GM12891 (cell line): ENCODE measurements around the gene TSPAN16. TPM values are rescaled to one million over a fixed set of nuclear protein-coding genes. Genes with fewer than 3 reads are reported as not detected.

Experiments used
- DNase-seq: peaks from one replicate; pipeline ENCODE4 v3.0.0; 2011; ENCODE audit warnings: low spot score; ENCODE audit not compliant: insufficient read length
- FAIRE-seq: peaks from 2 replicates; lab custom pipeline; 2011; peaks lifted over from hg19 to GRCh38; lab: Jason Lieb, UNC
- PAX5 ChIP-seq: IDR thresholded peaks from 2 replicates; pipeline ENCODE4 v1.6.1; 2011; ENCODE audit warnings: low read length, moderate library complexity, mild to moderate bottlenecking; ENCODE audit not compliant: insufficient read depth, severe bottlenecking
- POLR2A ChIP-seq: IDR thresholded peaks from 2 replicates; pipeline ENCODE4 v1.6.1; 2011; ENCODE audit warnings: low read depth, low read length, control low read depth
- POLR2AphosphoS5 ChIP-seq: IDR thresholded peaks from 2 replicates; pipeline ENCODE4 v1.6.1; 2011; ENCODE audit warnings: low read depth, low read length, control low read depth
- POU2F2 ChIP-seq: IDR thresholded peaks from 2 replicates; pipeline ENCODE4 v1.6.1; 2011; ENCODE audit warnings: low read depth, mild to moderate bottlenecking, control low read depth, low read length, moderate library complexity
- SPI1 ChIP-seq: IDR thresholded peaks from 2 replicates; pipeline ENCODE4 v1.6.1; 2011; ENCODE audit warnings: low read depth, low read length, control low read depth
- TAF1 ChIP-seq: IDR thresholded peaks from 2 replicates; pipeline ENCODE4 v1.6.1; 2011; ENCODE audit warnings: low read depth, low read length, control low read depth
- polyA plus RNA-seq: library from polyadenylated mRNA; unstranded; fragments of >200 nt; gene quantifications from one replicate; pipeline ENCODE4 v1.2.1, GENCODE V29; 2012; ENCODE audit warnings: low read depth, missing spikeins, inconsistent platforms; ENCODE audit not compliant: missing spikeins

The TSPAN16 gene
- polyA plus RNA-seq: not detected

GRCh38 chr19:11295665-11296245 lies at the start of gene TSPAN16:
Gene TSPAN16 (plus strand): TSS chr19:11296160. CDS start chr19:11296298, 138 bp downstream.
- TF ChIP-seq SPI1: no peak
- FAIRE-seq (no peak), DNase-seq (no peak)

GRCh38 chr19:11246941-11247340 lies 49.0 kb upstream of the TSPAN16 start:
- no peak for DNase-seq
- FAIRE-seq: no peak
- TF ChIP-seq POLR2A (no peak), POU2F2 (no peak), POLR2AphosphoS5 (no peak), SPI1 (no peak), PAX5 (no peak), TAF1 (no peak)

- no peak for DNase-seq
- no peak for FAIRE-seq
- TF ChIP-seq POU2F2: no peak
Observed at GRCh38 chr19:11247391-11247790, 48.6 kb upstream of the TSPAN16 start.

GRCh38 chr19:11247934-11248333 lies 48.0 kb upstream of the TSPAN16 start:
- TF ChIP-seq SPI1 (no peak), TAF1 (no peak), POLR2AphosphoS5 (no peak), PAX5 (no peak), POU2F2 (no peak), POLR2A (no peak)
- DNase-seq (no peak), FAIRE-seq (no peak)

GRCh38 chr19:11248852-11249251 lies 47.1 kb upstream of the TSPAN16 start:
- TF ChIP-seq TAF1: no peak
- no peak for TF ChIP-seq POLR2AphosphoS5
- no peak for TF ChIP-seq PAX5
- no peak for TF ChIP-seq POU2F2
- no peak for TF ChIP-seq POLR2A
- no peak for TF ChIP-seq SPI1
- FAIRE-seq: no peak

GRCh38 chr19:11251217-11251616 lies 44.7 kb upstream of the TSPAN16 start:
- DNase-seq (no peak), FAIRE-seq (no peak)
- TF ChIP-seq PAX5: no peak
- no peak for TF ChIP-seq TAF1
- no peak for TF ChIP-seq SPI1
- TF ChIP-seq POLR2A: no peak
- no peak for TF ChIP-seq POU2F2
- TF ChIP-seq POLR2AphosphoS5: no peak

More at GRCh38 chr19:11248852-11249251, 47.1 kb upstream of the TSPAN16 start:
- DNase-seq: no peak

GRCh38 chr19:11251650-11252314 lies 44.2 kb upstream of the TSPAN16 start:
- FAIRE-seq (no peak), DNase-seq (no peak)
- TF ChIP-seq POU2F2 (no peak), PAX5 (no peak), POLR2A (no peak), POLR2AphosphoS5 (no peak), SPI1 (no peak), TAF1 (no peak)

GRCh38 chr19:11252665-11253355 lies 43.1 kb upstream of the TSPAN16 start:
- FAIRE-seq (no peak), DNase-seq (no peak)
- TF ChIP-seq TAF1 (no peak), SPI1 (no peak), POLR2A (no peak), PAX5 (no peak), POLR2AphosphoS5 (no peak), POU2F2 (no peak)

- no peak for FAIRE-seq
- no peak for DNase-seq
- no peak for TF ChIP-seq POU2F2
- no peak for TF ChIP-seq TAF1
- TF ChIP-seq PAX5: no peak
- no peak for TF ChIP-seq POLR2AphosphoS5
- no peak for TF ChIP-seq SPI1
- TF ChIP-seq POLR2A: no peak
Observed at GRCh38 chr19:11254666-11255065, 41.3 kb upstream of the TSPAN16 start.

- TF ChIP-seq POLR2A (no peak), SPI1 (no peak), PAX5 (no peak), POLR2AphosphoS5 (no peak), TAF1 (no peak), POU2F2 (no peak)
- FAIRE-seq (no peak), DNase-seq (no peak)
Observed at GRCh38 chr19:11256189-11256588, 39.8 kb upstream of the TSPAN16 start.
